ENCODE results near the gene MCF2L.

The MCF2L gene

DNA sequence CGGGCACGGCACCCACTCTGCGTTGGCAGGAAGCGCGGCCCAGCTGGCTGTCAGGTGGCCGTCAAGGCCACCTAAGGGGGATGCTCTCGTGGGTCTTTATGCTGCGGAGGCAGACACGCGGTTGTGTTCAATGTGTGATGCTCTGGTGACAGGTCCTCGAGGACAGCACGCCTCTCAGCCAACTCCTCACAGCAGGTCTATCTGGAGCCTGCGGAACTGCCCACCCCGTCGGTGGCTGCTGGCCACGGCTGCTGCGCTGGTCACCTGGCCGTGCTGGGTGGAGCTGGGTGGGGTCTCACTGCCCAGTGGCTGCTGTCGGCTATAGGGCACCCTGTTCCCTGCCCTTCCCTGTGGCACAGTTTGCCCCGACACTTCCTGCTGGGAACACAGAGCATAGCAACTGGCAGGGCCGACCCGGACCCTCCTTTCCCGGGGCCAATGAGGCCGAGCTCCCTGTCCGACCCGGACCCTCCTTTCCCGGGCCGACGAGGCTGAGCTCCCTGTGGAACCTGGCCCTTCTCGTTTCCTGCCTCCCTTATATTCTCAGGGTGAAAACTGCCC, 122.3 kb downstream of the MCF2L start:
- in situ Hi-C loops (cut with HindIII; ENCODE audit: low sequenced_read_pairs), result no loop called here
- TF ChIP-seq, protein P1, sequence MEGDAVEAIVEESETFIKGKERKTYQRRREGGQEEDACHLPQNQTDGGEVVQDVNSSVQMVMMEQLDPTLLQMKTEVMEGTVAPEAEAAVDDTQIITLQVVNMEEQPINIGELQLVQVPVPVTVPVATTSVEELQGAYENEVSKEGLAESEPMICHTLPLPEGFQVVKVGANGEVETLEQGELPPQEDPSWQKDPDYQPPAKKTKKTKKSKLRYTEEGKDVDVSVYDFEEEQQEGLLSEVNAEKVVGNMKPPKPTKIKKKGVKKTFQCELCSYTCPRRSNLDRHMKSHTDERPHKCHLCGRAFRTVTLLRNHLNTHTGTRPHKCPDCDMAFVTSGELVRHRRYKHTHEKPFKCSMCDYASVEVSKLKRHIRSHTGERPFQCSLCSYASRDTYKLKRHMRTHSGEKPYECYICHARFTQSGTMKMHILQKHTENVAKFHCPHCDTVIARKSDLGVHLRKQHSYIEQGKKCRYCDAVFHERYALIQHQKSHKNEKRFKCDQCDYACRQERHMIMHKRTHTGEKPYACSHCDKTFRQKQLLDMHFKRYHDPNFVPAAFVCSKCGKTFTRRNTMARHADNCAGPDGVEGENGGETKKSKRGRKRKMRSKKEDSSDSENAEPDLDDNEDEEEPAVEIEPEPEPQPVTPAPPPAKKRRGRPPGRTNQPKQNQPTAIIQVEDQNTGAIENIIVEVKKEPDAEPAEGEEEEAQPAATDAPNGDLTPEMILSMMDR (IDR thresholded peaks at IDR 0.05; ENCODE audit: low read depth, low read length), result no peak
- no peak overlapping the region for H3K4me3 ChIP-seq (ENCODE audit: low read depth, low read length)
- no peak for DNase-seq (ENCODE audit: low read depth, low spot score)

DNA sequence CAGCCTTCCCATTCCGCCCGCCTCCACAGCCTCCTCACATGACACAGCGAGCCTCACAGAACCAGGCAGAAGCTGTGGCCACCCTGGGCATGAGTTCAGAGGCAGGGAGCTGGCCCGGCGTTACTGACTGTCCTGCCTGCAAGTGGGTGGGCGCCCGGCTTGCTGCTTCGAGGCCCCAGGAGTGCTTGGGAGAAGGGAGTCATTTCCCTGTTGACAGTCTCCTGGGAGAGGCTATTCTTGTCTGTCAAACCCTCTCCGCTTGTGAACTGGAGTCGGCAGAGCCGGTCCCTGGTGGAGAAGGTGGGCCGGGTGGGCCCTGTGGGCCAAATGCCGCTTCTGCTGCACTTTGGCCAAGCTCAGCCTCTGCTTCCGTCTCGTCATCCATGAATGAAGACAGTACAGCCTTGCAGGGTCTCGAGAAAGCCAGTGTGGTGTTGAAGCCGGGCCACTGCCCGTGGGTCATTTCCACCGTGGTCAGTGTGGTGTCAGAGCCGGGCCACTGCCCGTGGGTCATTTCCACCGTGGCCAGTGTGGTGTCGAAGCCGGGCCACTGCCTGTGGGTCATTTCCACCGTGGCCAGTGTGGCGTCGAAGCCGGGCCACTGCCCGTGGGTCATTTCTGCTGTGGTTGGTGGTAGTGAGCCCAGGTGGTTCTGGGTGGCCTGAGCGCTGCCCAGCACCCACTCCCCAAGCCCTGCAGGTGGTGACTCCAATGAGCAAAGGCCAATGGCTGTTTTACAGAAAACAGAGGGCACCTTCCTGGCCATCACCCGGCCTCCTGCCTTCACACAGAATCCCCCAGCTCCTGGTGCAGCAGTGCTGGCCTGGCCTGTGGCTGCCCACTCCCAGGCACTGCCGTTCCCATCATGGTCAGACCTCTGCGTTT, 123.1 kb downstream of the MCF2L start:
- DNase-seq (ENCODE audit: low read depth, low spot score), result no peak
- in situ Hi-C loops (cut with HindIII; ENCODE audit: low sequenced_read_pairs), result no loop called here
- H3K4me3 ChIP-seq (ENCODE audit: low read depth, low read length), result no peak overlapping the region
- TF ChIP-seq, protein P1 (IDR thresholded peaks at IDR 0.05; ENCODE audit: low read depth, low read length), result no peak

DNA sequence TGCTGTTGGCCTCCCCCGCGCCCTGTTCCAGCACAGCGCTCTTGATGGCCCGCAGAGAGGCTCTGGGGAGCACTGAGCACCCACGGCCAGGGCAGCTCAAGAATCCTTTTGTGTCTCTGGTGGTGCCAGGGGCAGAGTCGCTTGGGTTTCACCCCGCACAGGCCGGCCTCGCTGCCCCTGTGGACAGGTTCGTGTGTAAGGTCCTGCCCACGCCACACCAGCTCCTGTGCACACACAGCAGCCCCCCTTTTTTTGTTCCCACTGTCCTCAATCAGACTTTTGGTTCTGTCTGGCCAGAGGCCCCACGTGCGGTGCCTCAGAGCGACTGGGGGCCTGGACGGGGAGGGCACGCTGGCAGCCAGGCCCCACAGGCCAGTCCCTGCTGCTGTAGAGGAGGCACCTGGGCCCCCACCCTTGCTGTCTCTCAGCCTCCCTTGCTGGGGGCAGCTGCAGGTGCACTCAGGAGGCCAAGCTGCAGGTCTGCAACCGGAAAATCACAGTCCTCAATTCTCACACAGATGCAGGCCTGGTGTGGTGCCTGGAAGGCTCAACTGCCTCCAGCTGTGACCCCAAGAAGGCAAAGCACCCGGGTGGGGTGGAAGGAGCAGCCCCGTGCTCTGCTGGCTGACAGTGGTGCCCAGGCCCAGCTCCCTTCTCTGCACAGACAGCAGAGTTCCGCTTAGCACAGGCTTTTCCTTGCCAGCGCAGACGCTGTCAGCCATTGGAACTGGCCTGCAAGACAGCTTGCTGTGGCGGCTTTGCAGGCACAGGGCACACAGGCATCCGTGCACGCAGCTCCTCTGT, 124.0 kb downstream of the MCF2L start:
- no peak for DNase-seq (ENCODE audit: low read depth, low spot score)
- in situ Hi-C loops (cut with HindIII; ENCODE audit: low sequenced_read_pairs), result no loop called here
- H3K4me3 ChIP-seq (ENCODE audit: low read depth, low read length), result no peak overlapping the region
- TF ChIP-seq, protein P1 (IDR thresholded peaks at IDR 0.05; ENCODE audit: low read depth, low read length), result no peak

DNA sequence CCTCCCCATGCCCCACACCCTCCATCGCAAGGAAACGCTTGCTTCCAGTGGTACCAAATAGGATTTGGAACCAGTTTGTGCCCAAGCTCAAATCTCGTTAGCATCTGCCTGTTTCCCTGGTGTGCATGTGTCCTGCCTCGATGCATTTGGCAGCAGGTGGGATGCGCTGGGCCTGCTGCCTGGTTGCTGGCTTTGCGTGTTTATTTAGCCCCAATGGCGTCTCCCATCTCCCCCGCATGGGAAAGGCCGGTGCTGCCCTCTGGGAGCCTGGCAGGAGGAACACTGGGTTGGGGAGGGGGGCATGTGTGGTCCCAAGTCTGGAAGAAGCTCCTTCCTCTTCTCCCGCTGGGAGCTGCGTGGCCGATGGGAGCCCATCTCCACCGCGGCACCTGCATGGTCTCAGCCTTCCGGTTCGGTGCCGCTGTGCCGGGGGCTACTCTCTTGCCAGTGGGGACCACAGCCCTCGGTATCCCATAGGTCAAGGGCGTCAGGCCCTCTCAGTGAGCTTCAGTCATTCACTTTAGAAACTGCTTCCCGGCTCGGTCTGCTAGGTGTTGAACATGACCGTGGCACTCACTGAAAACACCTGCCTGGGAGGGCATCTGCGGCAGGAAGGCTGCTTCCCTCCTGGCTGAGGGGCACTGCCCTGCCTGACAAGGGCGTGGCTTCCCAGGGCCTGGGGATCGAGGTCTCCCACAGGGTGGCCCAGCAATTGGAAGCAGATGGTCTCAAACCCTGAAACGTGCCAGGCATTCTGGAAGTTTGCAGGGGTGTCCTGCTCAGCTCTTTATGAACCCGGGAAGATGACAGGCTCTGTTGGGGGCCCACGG, 124.8 kb downstream of the MCF2L start:
- in situ Hi-C loops (cut with HindIII; ENCODE audit: low sequenced_read_pairs), result no loop called here
- TF ChIP-seq, protein P1 (IDR thresholded peaks at IDR 0.05; ENCODE audit: low read depth, low read length), result no peak
- DNase-seq (ENCODE audit: low read depth, low spot score), result no peak
- no peak overlapping the region for H3K4me3 ChIP-seq (ENCODE audit: low read depth, low read length)

DNA sequence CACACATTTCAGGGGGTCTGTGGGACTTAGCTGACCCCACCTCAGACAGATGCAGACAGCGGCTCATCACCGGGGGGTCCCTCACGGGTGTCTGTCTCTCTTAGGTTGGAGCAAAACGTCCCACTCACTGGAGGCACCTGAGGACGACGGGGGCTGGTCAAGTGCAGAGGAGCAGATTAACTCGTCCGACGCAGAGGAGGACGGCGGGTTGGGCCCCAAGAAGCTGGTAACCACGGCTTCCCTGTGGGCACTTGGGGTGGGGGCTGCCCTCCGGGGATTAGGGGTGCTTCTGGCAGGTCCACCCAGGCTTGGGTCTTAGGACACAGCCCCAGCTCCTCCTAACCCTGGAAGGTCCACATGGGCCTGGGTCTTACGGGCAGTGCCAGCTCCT, 125.4 kb downstream of the MCF2L start:
- TF ChIP-seq, protein P1 (IDR thresholded peaks at IDR 0.05; ENCODE audit: low read depth, low read length), result no peak
- H3K4me3 ChIP-seq (ENCODE audit: low read depth, low read length), result no peak overlapping the region
- DNase-seq (ENCODE audit: low read depth, low spot score), result no peak
- in situ Hi-C loops (cut with HindIII; ENCODE audit: low sequenced_read_pairs), result no loop called here

All from astrocyte of the spinal cord (primary cell).